GM21526 (cell line): ENCODE data around the gene ITPKC.
"Not testable (repeated sequence)": the region's sequence is repeated elsewhere in the genome, so short reads cannot be mapped to it uniquely, and the experiment has no call there.

Source experiments
- ATAC-seq: cut with Tn5 transposase; IDR thresholded peaks from one replicate; pipeline ENCODE4 v1.9.1; 2021; ENCODE audit warnings: moderate library complexity; ENCODE audit not compliant: unreplicated experiment, low FRiP score

ITPKC gene

GRCh38 chr19:40758491-40758890 lies 41.6 kb downstream of the ITPKC start:
- ATAC-seq: no peak

- ATAC-seq: no peak
These were observed 42.4 kb downstream of the ITPKC start for GRCh38 chr19:40759352-40759751.

- ATAC-seq: no peak
These were observed 46.0 kb downstream of the ITPKC start for GRCh38 chr19:40762754-40763470.

- no peak for ATAC-seq
These were observed 46.6 kb downstream of the ITPKC start for GRCh38 chr19:40763526-40763925.

- no peak for ATAC-seq
These were observed 47.1 kb downstream of the ITPKC start for GRCh38 chr19:40763963-40764362.

- not testable (repeated sequence) for ATAC-seq
These were observed 49.5 kb downstream of the ITPKC start for GRCh38 chr19:40766385-40766784.

- ATAC-seq: no peak
These were observed 52.0 kb downstream of the ITPKC start for GRCh38 chr19:40768869-40769268.

- not testable (repeated sequence) for ATAC-seq
These were observed 54.4 kb downstream of the ITPKC start for GRCh38 chr19:40771101-40771862.

GRCh38 chr19:40774916-40775631 lies 58.2 kb downstream of the ITPKC start, which contains the start of gene MIA:
Gene MIA (plus strand): TSS chr19:40775521. CDS start chr19:40775543, 22 bp downstream.
- ATAC-seq: no peak

GRCh38 chr19:40775632-40776022 lies 58.7 kb downstream of the ITPKC start:
- ATAC-seq: no peak

- ATAC-seq: no peak
These were observed 59.5 kb downstream of the ITPKC start for GRCh38 chr19:40776364-40776763.

- ATAC-seq: peak; percentile 58
These were observed 60.2 kb downstream of the ITPKC start for GRCh38 chr19:40776932-40777644.

- no peak for ATAC-seq
These were observed 60.7 kb downstream of the ITPKC start for GRCh38 chr19:40777645-40777936.

GRCh38 chr19:40777937-40778705 lies 61.2 kb downstream of the ITPKC start, which contains the start of gene RAB4B:
Gene RAB4B (plus strand): TSS chr19:40778247. CDS start chr19:40778376, 129 bp downstream.
- ATAC-seq: peak; percentile 58

- ATAC-seq: no peak
These were observed 61.9 kb downstream of the ITPKC start for GRCh38 chr19:40778706-40779284.

- no peak for ATAC-seq
These were observed 63.7 kb downstream of the ITPKC start for GRCh38 chr19:40780582-40780981.

- ATAC-seq: no peak
These were observed 64.2 kb downstream of the ITPKC start for GRCh38 chr19:40781140-40781539.

GRCh38 chr19:40783711-40784110 lies 66.8 kb downstream of the ITPKC start:
- no peak for ATAC-seq

GRCh38 chr19:40784146-40784545 lies 67.2 kb downstream of the ITPKC start:
- ATAC-seq: not testable (repeated sequence)

- ATAC-seq: no peak
These were observed 68.6 kb downstream of the ITPKC start for GRCh38 chr19:40785526-40785925.
